IMR-90 (cell line): Measurements from ENCODE around the gene HCFC1R1. TPM values are rescaled to one million over a fixed set of nuclear protein-coding genes. Genes with fewer than 3 reads are reported as not detected.

Experiments
- ATAC-seq: fragments of 200-7000 bp; cut with Tn5 transposase; 2 replicates; pipeline ENCODE4 v1.9.1; 2020; ENCODE audit warnings: low read depth, mild to moderate bottlenecking, moderate library complexity
- BruUV-seq: library from RNA; stranded (reverse); fragments of 400-500 nt; replicated peaks from 2 replicates; lab custom pipeline; 2021; lab: Mats Ljungman, UMichigan
- CTCF ChIA-PET: fragments of 300-600 bp; formaldehyde crosslinking; extraction: SDS; loops from one replicate; lab custom pipeline; 2021; ENCODE audit warnings: antibody characterized with exemption; lab: Yijun Ruan, JAX
- POLR2A ChIA-PET: fragments of 300-600 bp; sonication (Branson Sonifier 250); formaldehyde crosslinking; loops from one replicate; lab custom pipeline; 2022; ENCODE audit warnings: antibody characterized with exemption; ENCODE audit not compliant: unreplicated experiment; lab: Charles Lee
- DNase-seq: peaks from one replicate; pipeline ENCODE4 v3.0.0; 2013
- H2AFZ ChIP-seq: replicated peaks from 2 replicates; pipeline ENCODE3; 2013; ENCODE audit warnings: low read length, mild to moderate bottlenecking; ENCODE audit not compliant: poor library complexity
- H2AK5ac ChIP-seq: 2 replicates; pipeline ENCODE4 v1.6.1; 2013; ENCODE audit warnings: low read depth, low read length, inconsistent platforms
- H2AK9ac ChIP-seq: replicated peaks from 2 replicates; pipeline ENCODE3; 2013; ENCODE audit warnings: mild to moderate bottlenecking, low read depth, low read length, moderate library complexity; ENCODE audit not compliant: poor library complexity
- H2BK120ac ChIP-seq: 2 replicates; pipeline ENCODE4 v1.6.1; 2013; ENCODE audit warnings: low read depth, low read length, inconsistent platforms
- H2BK15ac ChIP-seq: 3 replicates; pipeline ENCODE4 v1.6.1; 2013; ENCODE audit warnings: low read depth, low read length, inconsistent platforms
- H2BK20ac ChIP-seq: 2 replicates; pipeline ENCODE4 v1.6.1; 2013; ENCODE audit warnings: low read depth, mild to moderate bottlenecking, inconsistent platforms, low read length, moderate library complexity
- H2BK5ac ChIP-seq: 2 replicates; pipeline ENCODE4 v1.6.1; 2013; ENCODE audit warnings: mild to moderate bottlenecking, low read depth, low read length, inconsistent platforms; ENCODE audit not compliant: poor library complexity, severe bottlenecking
- H3K14ac ChIP-seq: replicated peaks from 2 replicates; pipeline ENCODE4 v1.6.1; 2013; ENCODE audit warnings: low read depth, low read length, inconsistent platforms
- H3K18ac ChIP-seq: 2 replicates; pipeline ENCODE4 v1.6.1; 2013; ENCODE audit warnings: low read depth, low read length, control low read depth
- H3K23ac ChIP-seq: 2 replicates; pipeline ENCODE4 v1.6.1; 2013; ENCODE audit warnings: low read depth, low read length, inconsistent platforms
- H3K27ac ChIP-seq: 2 replicates; pipeline ENCODE4 v1.5.1; 2013; ENCODE audit warnings: mild to moderate bottlenecking, control low read depth, low read length; ENCODE audit not compliant: insufficient read depth
- H3K27me3 ChIP-seq: 2 replicates; pipeline ENCODE4 v1.6.1; 2013; ENCODE audit warnings: low read length; ENCODE audit not compliant: control insufficient read depth, insufficient read depth
- H3K36me3 ChIP-seq: 2 replicates; pipeline ENCODE4 v1.6.1; 2013; ENCODE audit warnings: low read length, mixed read lengths; ENCODE audit not compliant: control insufficient read depth, insufficient read depth
- H3K4ac ChIP-seq: 2 replicates; pipeline ENCODE4 v1.6.1; 2013; ENCODE audit warnings: low read depth, low read length, inconsistent platforms
- H3K4me1 ChIP-seq: 2 replicates; pipeline ENCODE4 v1.6.1; 2013; ENCODE audit warnings: low read length, mixed read lengths; ENCODE audit not compliant: control insufficient read depth, insufficient read depth
- H3K4me2 ChIP-seq: 2 replicates; pipeline ENCODE4 v1.6.1; 2013; ENCODE audit warnings: low read depth, mild to moderate bottlenecking, control low read depth, low read length, moderate library complexity
- H3K4me3 ChIP-seq: 2 replicates; pipeline ENCODE4 v1.5.1; 2013; ENCODE audit warnings: low read depth, mild to moderate bottlenecking, control low read depth, low read length, moderate library complexity; ENCODE audit not compliant: insufficient read depth
- H3K56ac ChIP-seq: 2 replicates; pipeline ENCODE4 v1.6.1; 2013; ENCODE audit warnings: low read length, inconsistent platforms; ENCODE audit not compliant: insufficient read depth; ENCODE audit errors: extremely low read depth
- H3K79me1 ChIP-seq, 2 experiments: 2 replicates each; pipeline ENCODE4 v1.6.1; 2013; ENCODE audit warnings: low read length in 2 of 2, inconsistent platforms in 1 of 2, low read depth in 1 of 2
- H3K9ac ChIP-seq: 2 replicates; pipeline ENCODE4 v1.6.1; 2013; ENCODE audit warnings: low read depth, low read length, control low read depth
- H3K9me1 ChIP-seq: 2 replicates; pipeline ENCODE4 v1.6.1; 2013; ENCODE audit warnings: low read length, inconsistent platforms; ENCODE audit not compliant: insufficient read depth
- H3K9me3 ChIP-seq: 2 replicates; pipeline ENCODE4 v1.6.1; 2013; ENCODE audit warnings: low read length; ENCODE audit not compliant: control insufficient read depth, insufficient read depth
- H4K20me1 ChIP-seq: 2 replicates; pipeline ENCODE4 v1.6.1; 2013; ENCODE audit warnings: low read length, inconsistent platforms; ENCODE audit not compliant: insufficient read depth
- H4K5ac ChIP-seq: 2 replicates; pipeline ENCODE4 v1.6.1; 2013; ENCODE audit warnings: mild to moderate bottlenecking, low read depth, low read length, control low read depth
- H4K8ac ChIP-seq, 2 experiments: 2 replicates each; pipeline ENCODE4 v1.6.1; 2013; ENCODE audit warnings: low read depth in 2 of 2, low read length in 2 of 2, control low read depth in 1 of 2, inconsistent platforms in 1 of 2
- H4K91ac ChIP-seq: 2 replicates; pipeline ENCODE4 v1.6.1; 2013; ENCODE audit warnings: low read depth, low read length, inconsistent platforms; ENCODE audit not compliant: insufficient read depth
- BHLHE40 ChIP-seq: fragments of 150-350 bp; IDR thresholded peaks from 2 replicates; pipeline ENCODE4 v1.6.1; 2016; ENCODE audit warnings: mild to moderate bottlenecking, low read depth, low read length
- CHD1 ChIP-seq: IDR thresholded peaks from 2 replicates; pipeline ENCODE4 v1.6.1; 2012; ENCODE audit warnings: low read depth, low read length, improper control_type of control experiment
- ELK1 ChIP-seq: fragments of 150-350 bp; IDR thresholded peaks from 2 replicates; pipeline ENCODE4 v1.6.1; 2016; ENCODE audit warnings: low read depth, mild to moderate bottlenecking, low read length, moderate library complexity, borderline replicate concordance
- FOS ChIP-seq: fragments of 150-350 bp; IDR thresholded peaks from 2 replicates; pipeline ENCODE4 v1.6.1; 2016; ENCODE audit warnings: low read depth, low read length
- MAFK ChIP-seq: IDR thresholded peaks from 2 replicates; pipeline ENCODE4 v1.6.1; 2012; ENCODE audit warnings: low read depth, low read length, improper control_type of control experiment
- MAZ ChIP-seq: IDR thresholded peaks from 2 replicates; pipeline ENCODE4 v1.6.1; 2012; ENCODE audit warnings: low read depth, mild to moderate bottlenecking, low read length, improper control_type of control experiment, moderate library complexity, borderline replicate concordance
- RAD21 ChIP-seq: IDR thresholded peaks from 2 replicates; pipeline ENCODE4 v1.6.1; 2012; ENCODE audit warnings: low read length, improper control_type of control experiment
- RCOR1 ChIP-seq: IDR thresholded peaks from 2 replicates; pipeline ENCODE4 v1.6.1; 2012; ENCODE audit warnings: mild to moderate bottlenecking, low read length, improper control_type of control experiment; ENCODE audit not compliant: insufficient replicate concordance
- RFX5 ChIP-seq: IDR thresholded peaks from 2 replicates; pipeline ENCODE4 v1.8.0; 2012; ENCODE audit warnings: low read depth, mild to moderate bottlenecking, low read length, moderate library complexity
- SMC3 ChIP-seq: fragments of 150-350 bp; IDR thresholded peaks from 2 replicates; pipeline ENCODE4 v1.6.1; 2016; ENCODE audit warnings: low read depth, mild to moderate bottlenecking, antibody characterized with exemption, low read length, moderate library complexity
- USF2 ChIP-seq: fragments of 150-350 bp; IDR thresholded peaks from 2 replicates; pipeline ENCODE4 v1.6.1; 2017; ENCODE audit warnings: mild to moderate bottlenecking, antibody characterized with exemption, low read length, low read depth
- WGBS, 2 experiments: methylation state at CpG; one replicate each; pipeline versions ENCODE4 v1.1.5 to v1.1.7; 2013; ENCODE audit warnings: missing lambda C conversion rate in 2 of 2; ENCODE audit not compliant: insufficient read length in 1 of 2; ENCODE audit errors: extremely low coverage in 2 of 2; 5-methylcytosine and 5-hydroxymethylcytosine counted together
- dilution Hi-C: fragments of 300-500 bp; cut with HindIII; formaldehyde crosslinking; loops from one replicate; pipeline ENCODE4 v1.14.3; 2018; ENCODE audit warnings: low sequenced_read_pairs; ENCODE audit not compliant: unreplicated experiment
- in situ Hi-C: fragments of 300-500 bp; cut with MboI; formaldehyde crosslinking; loops from 3 replicates; pipeline ENCODE4 v1.14.3; 2019; ENCODE audit warnings: low sequenced_read_pairs, inconsistent platforms, mixed read lengths
- intact Hi-C: fragments of 100-400 bp; cut with micrococcal nuclease; formaldehyde crosslinking; loops from 2 replicates; pipeline ENCODE4 v1.10.0; 2022
- polyA plus RNA-seq, 3 experiments: library from polyadenylated mRNA; depleted of rRNA; stranded (reverse); fragments of >200 nt; gene quantifications; 2 replicates each; pipeline ENCODE4 v1.2.3, GENCODE V29; 2012; ENCODE audit warnings: low replicate concordance in 1 of 3
- total RNA-seq: library from RNA; depleted of rRNA; stranded (reverse); fragments of >200 nt; gene quantifications from 2 replicates; pipeline ENCODE4 v1.2.3, GENCODE V29; 2012

The HCFC1R1 gene
- total and polyA plus RNA-seq, 2 of the 4 experiments (the other 2 are of a cell fraction) = 7.2 to 57.9 TPM

- ATAC-seq (no peak), DNase-seq (no peak)
- Histone ChIP-seq H4K91ac (no peak overlapping the region), H3K14ac (no peak overlapping the region), H4K8ac (no peak overlapping the region), H3K27ac (no peak overlapping the region), H2BK20ac (no peak overlapping the region), H3K9me3 (no peaks in the 10 kb centered on the region; the same call in 1 of the 2 replicates), H3K23ac (no peak overlapping the region), H2BK5ac (no peak overlapping the region), H3K9me1 (no peaks in the 10 kb centered on the region), H3K36me3 (no peaks in the 10 kb centered on the region), H3K4me3 (no peak overlapping the region), H3K4ac (no peak overlapping the region), H3K4me1 (no peaks in the 10 kb centered on the region; the same call in 1 of the 2 replicates), H3K56ac (no peak overlapping the region), H3K27me3 (peaks cover 67% of the 10 kb centered on the region), H2AFZ (no peak overlapping the region), H3K4me2 (no peak overlapping the region), H2BK15ac (no peak overlapping the region), H3K9ac (no peak overlapping the region), H3K18ac (no peak overlapping the region), H2AK5ac (no peak overlapping the region), H3K79me1 (no peaks in the 10 kb centered on the region), H4K20me1 (no peaks in the 10 kb centered on the region), H2BK120ac (no peak overlapping the region), H2AK9ac (no peak overlapping the region), H4K5ac (no peak overlapping the region)
- in situ Hi-C loops (no loop called here), dilution Hi-C loops (no loop called here), intact Hi-C loops (no loop called here)
- TF ChIP-seq USF2 (no peak), CHD1 (no peak), RAD21 (no peak), FOS (no peak), RFX5 (no peak), RCOR1 (no peak), SMC3 (no peak), ELK1 (no peak), BHLHE40 (no peak), MAFK (no peak), MAZ (no peak)
- ChIA-PET CTCF (interaction anchor here (1.5 kb wide), 2 partner anchors 13 to 14 kb away, joined by 7 to 8 read pairs; no protein-coding TSS in a partner anchor), POLR2A (no interaction called here)
- BruUV-seq = no TSS peak
- 57% methylated on average over 1 of the region's 6 CpGs; no CpG with 5 or more reads in 1 of the 2 experiments for WGBS, 2 experiments
Measured at GRCh38 chr16:3044708-3045107, 21.0 kb upstream of the HCFC1R1 start.
